ENCODE results near the gene KLRF2. TPM values are rescaled to one million over a fixed set of nuclear protein-coding genes. Genes with fewer than 3 reads are reported as not detected.

KLRF2 gene
- total RNA-seq, 1 experiment from 2014 or later, result not detected

DNA sequence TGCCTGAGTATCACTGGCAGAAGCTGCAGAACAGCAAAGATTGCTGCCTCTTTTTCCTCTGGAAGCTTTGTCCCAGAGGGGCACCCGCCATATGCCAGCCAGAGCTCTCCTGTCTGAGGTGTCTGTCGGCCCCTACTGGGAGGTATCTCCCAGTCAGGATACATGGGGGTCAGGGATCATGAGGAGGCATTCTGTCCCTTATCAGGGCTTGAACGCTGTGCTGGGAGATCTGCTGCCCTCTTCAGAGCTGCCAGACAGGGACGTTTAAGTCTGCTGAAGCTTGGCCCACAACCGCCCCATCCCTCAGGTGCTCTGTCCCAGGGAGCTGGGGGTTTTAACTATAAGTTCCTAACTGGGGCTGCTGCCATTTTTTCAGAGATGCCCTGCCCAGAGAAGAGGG, 32.4 kb upstream of the KLRF2 start:
- no peak overlapping the region for H3K27ac Mint-ChIP-seq (ENCODE audit: unreplicated experiment)
- peaks cover 37% of the 10 kb centered on the region for H3K27me3 Mint-ChIP-seq (ENCODE audit: insufficient read depth, unreplicated experiment)
- no peaks in the 10 kb centered on the region for H3K9me3 Mint-ChIP-seq (ENCODE audit: unreplicated experiment)
- Histone ChIP-seq H3K4me1 (no peaks in the 10 kb centered on the region), H3K27me3 (replicated peaks; ENCODE audit: control insufficient read depth, insufficient read depth, low read length) (no peaks in the 10 kb centered on the region), H3K9me3 (no peaks in the 10 kb centered on the region; the same call in 1 of the 2 replicates), H3K4me3 (ENCODE audit: low read depth, low read length) (no peak overlapping the region), H3K36me3 (ENCODE audit: control insufficient read depth, insufficient read depth, low read length) (no peaks in the 10 kb centered on the region)
- H3K4me1 Mint-ChIP-seq (ENCODE audit: low read depth, unreplicated experiment), result no peaks in the 10 kb centered on the region
- CTCF ChIA-PET, result no interaction called here
- no TSS peak for BruUV-seq (replicated peaks)
- TF ChIP-seq, protein P1, sequence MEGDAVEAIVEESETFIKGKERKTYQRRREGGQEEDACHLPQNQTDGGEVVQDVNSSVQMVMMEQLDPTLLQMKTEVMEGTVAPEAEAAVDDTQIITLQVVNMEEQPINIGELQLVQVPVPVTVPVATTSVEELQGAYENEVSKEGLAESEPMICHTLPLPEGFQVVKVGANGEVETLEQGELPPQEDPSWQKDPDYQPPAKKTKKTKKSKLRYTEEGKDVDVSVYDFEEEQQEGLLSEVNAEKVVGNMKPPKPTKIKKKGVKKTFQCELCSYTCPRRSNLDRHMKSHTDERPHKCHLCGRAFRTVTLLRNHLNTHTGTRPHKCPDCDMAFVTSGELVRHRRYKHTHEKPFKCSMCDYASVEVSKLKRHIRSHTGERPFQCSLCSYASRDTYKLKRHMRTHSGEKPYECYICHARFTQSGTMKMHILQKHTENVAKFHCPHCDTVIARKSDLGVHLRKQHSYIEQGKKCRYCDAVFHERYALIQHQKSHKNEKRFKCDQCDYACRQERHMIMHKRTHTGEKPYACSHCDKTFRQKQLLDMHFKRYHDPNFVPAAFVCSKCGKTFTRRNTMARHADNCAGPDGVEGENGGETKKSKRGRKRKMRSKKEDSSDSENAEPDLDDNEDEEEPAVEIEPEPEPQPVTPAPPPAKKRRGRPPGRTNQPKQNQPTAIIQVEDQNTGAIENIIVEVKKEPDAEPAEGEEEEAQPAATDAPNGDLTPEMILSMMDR (IDR thresholded peaks at IDR 0.05; ENCODE audit: insufficient read depth in 1 of 2, low read depth in 1 of 2, low read length in 1 of 2, severe bottlenecking in 1 of 2, unreplicated experiment in 1 of 2), result no peak
- intact Hi-C loops (cut with micrococcal nuclease; ENCODE audit: unreplicated experiment), result no loop called here
- no peaks in the 10 kb centered on the region for H3K36me3 Mint-ChIP-seq (ENCODE audit: insufficient read depth, unreplicated experiment)
- no peak for DNase-seq
- H3K4me3 Mint-ChIP-seq (ENCODE audit: unreplicated experiment), result no peak overlapping the region
- POLR2A ChIA-PET, result no interaction called here

DNA sequence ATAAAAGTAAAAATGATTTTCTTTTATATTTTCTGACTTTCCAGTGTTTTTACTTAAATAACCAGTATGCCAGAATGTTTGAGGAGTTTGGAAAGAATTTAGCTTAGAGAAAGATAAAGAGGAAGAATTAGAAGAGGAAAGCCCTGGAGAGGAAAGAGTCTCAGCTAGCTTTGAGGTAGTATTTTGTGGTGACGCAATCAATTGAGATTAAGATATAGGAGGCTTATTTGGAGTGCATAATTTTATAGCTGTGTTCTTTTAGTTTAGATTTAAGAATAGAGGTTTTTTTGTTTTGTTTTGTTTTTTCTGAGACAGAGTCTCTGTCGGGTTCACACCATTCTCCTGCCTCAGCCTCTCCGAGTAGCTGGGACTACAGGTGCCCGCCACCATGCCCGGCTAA, 30.2 kb upstream of the KLRF2 start:
- H3K36me3 Mint-ChIP-seq (ENCODE audit: insufficient read depth, unreplicated experiment), result no peaks in the 10 kb centered on the region
- Histone ChIP-seq H3K27me3 (replicated peaks; ENCODE audit: control insufficient read depth, insufficient read depth, low read length) (no peaks in the 10 kb centered on the region), H3K4me1 (no peaks in the 10 kb centered on the region), H3K36me3 (ENCODE audit: control insufficient read depth, insufficient read depth, low read length) (no peaks in the 10 kb centered on the region), H3K9me3 (no peaks in the 10 kb centered on the region; the same call in 1 of the 2 replicates), H3K4me3 (ENCODE audit: low read depth, low read length) (no peak overlapping the region)
- no peak for DNase-seq
- H3K27ac Mint-ChIP-seq (ENCODE audit: unreplicated experiment), result no peak overlapping the region
- TF ChIP-seq, protein P1 (IDR thresholded peaks at IDR 0.05; ENCODE audit: insufficient read depth in 1 of 2, low read depth in 1 of 2, low read length in 1 of 2, severe bottlenecking in 1 of 2, unreplicated experiment in 1 of 2), result no peak
- H3K4me1 Mint-ChIP-seq (ENCODE audit: low read depth, unreplicated experiment), result no peaks in the 10 kb centered on the region
- no peak overlapping the region for H3K4me3 Mint-ChIP-seq (ENCODE audit: unreplicated experiment)
- ChIA-PET CTCF (no interaction called here), POLR2A (no interaction called here)
- no peaks in the 10 kb centered on the region for H3K9me3 Mint-ChIP-seq (ENCODE audit: unreplicated experiment)
- no TSS peak for BruUV-seq (replicated peaks)
- peaks cover 47% of the 10 kb centered on the region for H3K27me3 Mint-ChIP-seq (ENCODE audit: insufficient read depth, unreplicated experiment)
- intact Hi-C loops (cut with micrococcal nuclease; ENCODE audit: unreplicated experiment), result no loop called here

DNA sequence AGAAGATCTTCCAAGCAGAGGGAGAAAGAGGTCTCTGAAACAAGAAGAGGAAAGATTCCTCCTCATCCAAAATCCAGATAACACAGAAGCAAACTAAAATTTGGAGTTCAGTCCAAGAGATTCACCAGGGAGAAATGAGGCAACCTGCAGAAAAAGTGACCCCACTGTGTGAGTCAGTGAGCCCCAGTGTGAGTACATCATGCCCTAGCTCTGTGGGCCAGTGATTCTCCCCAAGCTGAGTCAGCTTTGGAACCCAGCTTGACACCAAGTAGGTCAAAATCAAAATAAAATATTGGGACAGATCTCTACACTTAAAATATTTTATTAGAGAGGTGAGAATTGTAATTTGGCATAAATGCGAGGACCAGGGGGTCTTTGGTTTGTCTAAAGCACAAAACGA, 29.4 kb upstream of the KLRF2 start:
- Histone ChIP-seq H3K4me3 (ENCODE audit: low read depth, low read length) (no peak overlapping the region), H3K36me3 (ENCODE audit: control insufficient read depth, insufficient read depth, low read length) (no peaks in the 10 kb centered on the region), H3K9me3 (no peaks in the 10 kb centered on the region; the same call in 1 of the 2 replicates), H3K4me1 (no peaks in the 10 kb centered on the region), H3K27me3 (replicated peaks; ENCODE audit: control insufficient read depth, insufficient read depth, low read length) (no peaks in the 10 kb centered on the region)
- no peaks in the 10 kb centered on the region for H3K36me3 Mint-ChIP-seq (ENCODE audit: insufficient read depth, unreplicated experiment)
- no peaks in the 10 kb centered on the region for H3K9me3 Mint-ChIP-seq (ENCODE audit: unreplicated experiment)
- ChIA-PET CTCF (no interaction called here), POLR2A (no interaction called here)
- no peaks in the 10 kb centered on the region for H3K4me1 Mint-ChIP-seq (ENCODE audit: low read depth, unreplicated experiment)
- intact Hi-C loops (cut with micrococcal nuclease; ENCODE audit: unreplicated experiment), result no loop called here
- no peak for DNase-seq
- no peak overlapping the region for H3K27ac Mint-ChIP-seq (ENCODE audit: unreplicated experiment)
- no peak overlapping the region for H3K4me3 Mint-ChIP-seq (ENCODE audit: unreplicated experiment)
- TF ChIP-seq, protein P1 (IDR thresholded peaks at IDR 0.05; ENCODE audit: insufficient read depth in 1 of 2, low read depth in 1 of 2, low read length in 1 of 2, severe bottlenecking in 1 of 2, unreplicated experiment in 1 of 2), result no peak
- peaks cover 45% of the 10 kb centered on the region for H3K27me3 Mint-ChIP-seq (ENCODE audit: insufficient read depth, unreplicated experiment)
- no TSS peak for BruUV-seq (replicated peaks)

Data from Caco-2 (cell line).